BLaER1 treated with 17β-estradiol and CSF1 and Interleukin-3, amounts not matched to agents 10 nM and 100 nM (cell line): ENCODE results near the gene YWHAH.

Experiments used
- H3K27ac ChIP-seq, 11 experiments: shearing (Covaris generic); formaldehyde crosslinking; 2 replicates each; pipeline ENCODE4 v1.8.1; 2022
- H3K27me3 ChIP-seq, 11 experiments: shearing (Covaris generic); formaldehyde crosslinking; 2 replicates each; pipeline ENCODE4 v1.8.1; 2022
- H3K36me3 ChIP-seq, 11 experiments: shearing (Covaris generic); formaldehyde crosslinking; 2 replicates each; pipeline ENCODE4 v1.8.1; 2022
- H3K4me1 ChIP-seq, 10 experiments: shearing (Covaris generic); formaldehyde crosslinking; 2 replicates each; pipeline ENCODE4 v1.8.1; 2022
- H3K4me2 ChIP-seq, 11 experiments: shearing (Covaris generic); formaldehyde crosslinking; 2 replicates each; pipeline ENCODE4 v1.8.1; 2022
- H3K4me3 ChIP-seq, 10 experiments: shearing (Covaris generic); formaldehyde crosslinking; 2 replicates each; pipeline ENCODE4 v1.8.1; 2022
- H3K9ac ChIP-seq, 11 experiments: shearing (Covaris generic); formaldehyde crosslinking; 2 replicates each; pipeline ENCODE4 v1.8.1; 2022
- H3K9me3 ChIP-seq, 11 experiments: shearing (Covaris generic); formaldehyde crosslinking; replicated peaks in 1 of 11; 2 replicates each; pipeline ENCODE4 v1.8.1; 2022
- H4K20me1 ChIP-seq, 11 experiments: shearing (Covaris generic); formaldehyde crosslinking; 2 replicates each; pipeline ENCODE4 v1.8.1; 2022
- Cebpa-rat ChIP-seq, 11 experiments: shearing (Covaris generic); IDR thresholded peaks; 2 replicates each; pipeline ENCODE4 v1.8.1; 2022

YWHAH gene

GRCh38 chr22:31958625-31959239, 14.4 kb downstream of the YWHAH start:
- peaks cover 33 to 56% (median 46%) of the 10 kb centered on the region in 11 experiments; a peak in 21 of 22 replicates for H4K20me1 ChIP-seq
- H3K4me3 ChIP-seq = no peak overlapping the region
- no peak overlapping the region for H3K27ac ChIP-seq
- no peak for TF ChIP-seq Cebpa-rat (IDR thresholded peaks at IDR 0.05)
- H3K36me3 ChIP-seq = peaks cover 37 to 52% (median 51%) of the 10 kb centered on the region in 11 experiments
- H3K9ac ChIP-seq = no peak overlapping the region
- peaks cover 18 to 36% (median 34%) of the 10 kb centered on the region in 10 experiments for H3K4me1 ChIP-seq
- H3K9me3 ChIP-seq = no peaks in the 10 kb centered on the region
- no peak overlapping the region for H3K4me2 ChIP-seq
- H3K27me3 ChIP-seq = no peaks in the 10 kb centered on the region

GRCh38 chr22:31960767-31961166, 16.4 kb downstream of the YWHAH start:
- H3K9me3 ChIP-seq = no peaks in the 10 kb centered on the region
- H4K20me1 ChIP-seq = peaks cover 13 to 35% (median 26%) of the 10 kb centered on the region in 11 experiments; a peak in 21 of 22 replicates
- H3K9ac ChIP-seq = no peak overlapping the region
- H3K4me1 ChIP-seq = peaks cover 12 to 41% (median 33%) of the 10 kb centered on the region in 10 experiments
- H3K27me3 ChIP-seq = no peaks in the 10 kb centered on the region
- H3K4me2 ChIP-seq = no peak overlapping the region
- H3K4me3 ChIP-seq = no peak overlapping the region
- H3K36me3 ChIP-seq = peaks cover 28 to 32% (median 31%) of the 10 kb centered on the region in 11 experiments
- TF ChIP-seq Cebpa-rat (IDR thresholded peaks at IDR 0.05) = no peak
- no peak overlapping the region for H3K27ac ChIP-seq

- H3K9me3 ChIP-seq = no peaks in the 10 kb centered on the region
- H3K4me2 ChIP-seq = peak overlapping the region in 9 of 11 experiments; percentile 33 to 81 (median 67); a peak in 18 of 22 replicates
- H4K20me1 ChIP-seq = peaks cover 0 to 17% (median 8%) of the 10 kb centered on the region in 11 experiments; a peak in 12 of 22 replicates
- TF ChIP-seq Cebpa-rat (IDR thresholded peaks at IDR 0.05) = no peak
- peaks cover 12 to 41% (median 33%) of the 10 kb centered on the region in 10 experiments for H3K4me1 ChIP-seq
- H3K9ac ChIP-seq = peak overlapping the region in 7 of 11 experiments; percentile 17 to 72 (median 49); a peak in 9 of 22 replicates
- H3K27me3 ChIP-seq = no peaks in the 10 kb centered on the region
- no peak overlapping the region for H3K4me3 ChIP-seq
- H3K27ac ChIP-seq = peak overlapping the region in 9 of 11 experiments; percentile 64 to 89 (median 75); a peak in 18 of 22 replicates
- H3K36me3 ChIP-seq = peaks cover 10 to 14% (median 13%) of the 10 kb centered on the region in 11 experiments; a peak in 21 of 22 replicates
Measured at GRCh38 chr22:31962387-31963125, 18.2 kb downstream of the YWHAH start.

GRCh38 chr22:31968022-31968421, 23.7 kb downstream of the YWHAH start:
- Histone ChIP-seq H3K27me3 (no peaks in the 10 kb centered on the region), H3K4me3 (no peak overlapping the region), H3K9ac (no peak overlapping the region), H3K27ac (no peak overlapping the region), H3K4me2 (no peak overlapping the region), H3K9me3 (no peaks in the 10 kb centered on the region), H3K4me1 (peaks cover 14 to 39% (median 34%) of the 10 kb centered on the region in 10 experiments), H3K36me3 (no peaks in the 10 kb centered on the region), H4K20me1 (no peaks in the 10 kb centered on the region; a peak in 1 of 22 replicates)
- TF ChIP-seq Cebpa-rat (IDR thresholded peaks at IDR 0.05) = no peak

- Histone ChIP-seq H3K4me2 (peak overlapping the region; percentile 90 to 98 (median 93)), H4K20me1 (no peaks in the 10 kb centered on the region; a peak in 1 of 22 replicates), H3K4me3 (peak overlapping the region; percentile 49 to 72 (median 60)), H3K9me3 (no peaks in the 10 kb centered on the region), H3K36me3 (no peaks in the 10 kb centered on the region), H3K27me3 (no peaks in the 10 kb centered on the region), H3K4me1 (peaks cover 4 to 21% (median 18%) of the 10 kb centered on the region in 10 experiments; a peak in 18 of 20 replicates), H3K9ac (peak overlapping the region in 10 of 11 experiments; percentile 38 to 74 (median 64); a peak in 17 of 22 replicates), H3K27ac (peak overlapping the region in 8 of 11 experiments; percentile 3 to 60 (median 38); a peak in 6 of 22 replicates)
- no peak for TF ChIP-seq Cebpa-rat (IDR thresholded peaks at IDR 0.05)
Measured at GRCh38 chr22:31969789-31970489, 25.6 kb downstream of the YWHAH start.

GRCh38 chr22:31970490-31971444, 26.4 kb downstream of the YWHAH start:
- H3K9me3 ChIP-seq = no peaks in the 10 kb centered on the region
- H3K4me3 ChIP-seq = peak overlapping the region; percentile 49 to 72 (median 60)
- peak overlapping the region in 9 of 11 experiments; percentile 3 to 60 (median 42); a peak in 15 of 22 replicates for H3K27ac ChIP-seq
- no peak for TF ChIP-seq Cebpa-rat (IDR thresholded peaks at IDR 0.05)
- H3K36me3 ChIP-seq = no peaks in the 10 kb centered on the region
- peaks cover 4 to 21% (median 18%) of the 10 kb centered on the region in 10 experiments; a peak in 18 of 20 replicates for H3K4me1 ChIP-seq
- H4K20me1 ChIP-seq = no peaks in the 10 kb centered on the region; a peak in 1 of 22 replicates
- no peaks in the 10 kb centered on the region for H3K27me3 ChIP-seq
- H3K4me2 ChIP-seq = peak overlapping the region; percentile 90 to 98 (median 93)
- H3K9ac ChIP-seq = peak overlapping the region; percentile 50 to 74 (median 62); a peak in 21 of 22 replicates

GRCh38 chr22:31972180-31972579, 27.8 kb downstream of the YWHAH start:
- Histone ChIP-seq H3K36me3 (no peaks in the 10 kb centered on the region), H3K9me3 (no peaks in the 10 kb centered on the region), H3K4me2 (no peak overlapping the region), H3K27ac (no peak overlapping the region), H4K20me1 (no peaks in the 10 kb centered on the region; a peak in 1 of 22 replicates), H3K4me3 (no peak overlapping the region), H3K4me1 (peaks cover 4 to 27% (median 22%) of the 10 kb centered on the region in 10 experiments; a peak in 18 of 20 replicates), H3K27me3 (no peaks in the 10 kb centered on the region), H3K9ac (no peak overlapping the region)
- no peak for TF ChIP-seq Cebpa-rat (IDR thresholded peaks at IDR 0.05)

GRCh38 chr22:31973739-31974138, 29.4 kb downstream of the YWHAH start:
- H3K27ac ChIP-seq = no peak overlapping the region
- no peaks in the 10 kb centered on the region; a peak in 1 of 22 replicates for H4K20me1 ChIP-seq
- no peak overlapping the region for H3K4me2 ChIP-seq
- TF ChIP-seq Cebpa-rat (IDR thresholded peaks at IDR 0.05) = no peak
- H3K9me3 ChIP-seq = no peaks in the 10 kb centered on the region
- H3K4me1 ChIP-seq = peaks cover 4 to 41% (median 36%) of the 10 kb centered on the region in 10 experiments; a peak in 18 of 20 replicates
- no peak overlapping the region for H3K9ac ChIP-seq
- H3K27me3 ChIP-seq = no peaks in the 10 kb centered on the region
- no peak overlapping the region for H3K4me3 ChIP-seq
- no peaks in the 10 kb centered on the region for H3K36me3 ChIP-seq
